Karpas-422 (cell line): ENCODE data around the gene TLE1. TPM values are rescaled to one million over a fixed set of nuclear protein-coding genes. Genes with fewer than 3 reads are reported as not detected.
"Not testable (repeated sequence)": the region's sequence is repeated elsewhere in the genome, so short reads cannot be mapped to it uniquely, and the experiment has no call there.

ENCODE experiments used
- DNase-seq: peaks from one replicate; pipeline ENCODE4 v3.0.0-alpha.2; 2015
- H2AFZ ChIP-seq: fragments of 200-600 bp; sonication (generic); 2 replicates; pipeline ENCODE4 v1.6.1; 2014; ENCODE audit warnings: antibody characterized with exemption, low read length, mixed read lengths
- H3K27ac ChIP-seq: fragments of 200-600 bp; sonication (generic); 2 replicates; pipeline ENCODE4 v1.5.1; 2014; ENCODE audit warnings: mild to moderate bottlenecking, low read length, moderate library complexity
- H3K27me3 ChIP-seq: fragments of 200-600 bp; sonication (generic); 2 replicates; pipeline ENCODE4 v1.6.1; 2014; ENCODE audit warnings: low read length, mixed read lengths
- H3K36me3 ChIP-seq: fragments of 200-600 bp; sonication (generic); 2 replicates; pipeline ENCODE4 v1.6.1; 2014; ENCODE audit warnings: low read length, mixed read lengths; ENCODE audit not compliant: insufficient read depth
- H3K4me1 ChIP-seq: fragments of 200-600 bp; sonication (generic); 2 replicates; pipeline ENCODE4 v1.6.1; 2014; ENCODE audit warnings: mild to moderate bottlenecking, low read length, mixed read lengths
- H3K4me2 ChIP-seq: fragments of 200-600 bp; sonication (generic); 2 replicates; pipeline ENCODE4 v1.6.1; 2014; ENCODE audit warnings: low read length, low read depth, mild to moderate bottlenecking; ENCODE audit not compliant: poor library complexity, severe bottlenecking
- H3K4me3 ChIP-seq: fragments of 200-600 bp; sonication (generic); 2 replicates; pipeline ENCODE4 v1.5.1; 2014; ENCODE audit warnings: mild to moderate bottlenecking, antibody characterized with exemption, low read length, mixed read lengths
- H3K79me2 ChIP-seq: fragments of 200-600 bp; sonication (generic); 2 replicates; pipeline ENCODE4 v1.6.1; 2014; ENCODE audit warnings: mild to moderate bottlenecking, low read length, mixed read lengths
- H3K9ac ChIP-seq: fragments of 200-600 bp; sonication (generic); 2 replicates; pipeline ENCODE4 v1.6.0; 2014; ENCODE audit warnings: low read length
- H3K9me2 ChIP-seq: fragments of 200-600 bp; sonication (generic), shearing (Covaris generic); replicated peaks from 2 replicates; pipeline ENCODE4 v1.6.0; 2014; ENCODE audit warnings: mild to moderate bottlenecking, low read length, moderate library complexity; ENCODE audit not compliant: insufficient read depth
- H3K9me3 ChIP-seq: fragments of 300-700, 200-600 bp; sonication (generic); 2 replicates; pipeline ENCODE4 v1.6.1; 2014; ENCODE audit warnings: low read length, mixed read lengths
- H4K20me1 ChIP-seq: fragments of 200-600 bp; sonication (generic); 2 replicates; pipeline ENCODE4 v1.6.1; 2014; ENCODE audit warnings: mild to moderate bottlenecking, antibody characterized with exemption, low read length, low read depth; ENCODE audit not compliant: insufficient read depth
- total RNA-seq: library from RNA; depleted of rRNA; stranded (reverse); fragments of >200 nt; shearing (Covaris generic); gene quantifications from 2 replicates; pipeline ENCODE4 v1.2.3, GENCODE V29; 2014; ENCODE audit warnings: low replicate concordance

TLE1 gene
- total RNA-seq, 1 experiment from 2014 or later, result not detected

DNA sequence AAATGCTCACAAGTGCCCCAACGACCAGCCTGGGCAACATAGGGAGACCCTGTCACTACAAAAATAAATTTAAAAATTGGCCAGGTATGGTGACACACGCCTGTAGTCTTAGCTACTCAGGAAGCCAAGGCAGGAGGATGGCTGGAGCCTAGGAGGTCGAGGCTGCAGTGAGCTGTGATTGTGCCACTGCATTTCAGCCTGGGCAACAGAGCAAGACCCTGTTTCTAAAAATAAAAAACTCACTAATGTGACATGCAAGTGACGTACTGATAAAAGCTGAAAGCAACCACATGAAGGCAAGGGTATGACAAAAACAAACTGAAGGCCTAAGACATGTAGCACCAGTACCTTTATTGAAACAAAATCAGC is 81.1 kb downstream of the TLE1 start:
- Histone ChIP-seq H3K27me3 (no peaks in the 10 kb centered on the region), H3K27ac (no peak overlapping the region), H3K79me2 (no peaks in the 10 kb centered on the region), H4K20me1 (no peaks in the 10 kb centered on the region), H3K9me3 (peaks cover 15% of the 10 kb centered on the region), H3K4me3 (no peak overlapping the region), H3K9ac (no peak overlapping the region), H3K4me2 (no peak overlapping the region), H2AFZ (no peak overlapping the region), H3K9me2 (no peaks in the 10 kb centered on the region), H3K36me3 (no peaks in the 10 kb centered on the region), H3K4me1 (no peaks in the 10 kb centered on the region)
- no peak for DNase-seq

GRCh38 chr9:81607593-81608288 is 81.6 kb downstream of the TLE1 start:
- no peak for DNase-seq
- Histone ChIP-seq H4K20me1 (no peaks in the 10 kb centered on the region), H3K27me3 (no peaks in the 10 kb centered on the region), H3K9me3 (peaks cover 12% of the 10 kb centered on the region), H3K36me3 (no peaks in the 10 kb centered on the region), H3K4me2 (no peak overlapping the region), H3K4me1 (no peaks in the 10 kb centered on the region), H3K9ac (no peak overlapping the region), H3K79me2 (no peaks in the 10 kb centered on the region), H3K9me2 (no peaks in the 10 kb centered on the region), H2AFZ (no peak overlapping the region), H3K4me3 (no peak overlapping the region), H3K27ac (no peak overlapping the region)

GRCh38 chr9:81606261-81606660 is 83.1 kb downstream of the TLE1 start:
- H4K20me1 ChIP-seq, H3K27ac ChIP-seq, H2AFZ ChIP-seq, H3K9ac ChIP-seq, H3K4me1 ChIP-seq, H3K36me3 ChIP-seq, H3K4me2 ChIP-seq, H3K4me3 ChIP-seq, H3K27me3 ChIP-seq, DNase-seq, H3K9me2 ChIP-seq, H3K79me2 ChIP-seq: not testable (repeated sequence)
- peaks cover 12% of the 10 kb centered on the region for H3K9me3 ChIP-seq

DNA sequence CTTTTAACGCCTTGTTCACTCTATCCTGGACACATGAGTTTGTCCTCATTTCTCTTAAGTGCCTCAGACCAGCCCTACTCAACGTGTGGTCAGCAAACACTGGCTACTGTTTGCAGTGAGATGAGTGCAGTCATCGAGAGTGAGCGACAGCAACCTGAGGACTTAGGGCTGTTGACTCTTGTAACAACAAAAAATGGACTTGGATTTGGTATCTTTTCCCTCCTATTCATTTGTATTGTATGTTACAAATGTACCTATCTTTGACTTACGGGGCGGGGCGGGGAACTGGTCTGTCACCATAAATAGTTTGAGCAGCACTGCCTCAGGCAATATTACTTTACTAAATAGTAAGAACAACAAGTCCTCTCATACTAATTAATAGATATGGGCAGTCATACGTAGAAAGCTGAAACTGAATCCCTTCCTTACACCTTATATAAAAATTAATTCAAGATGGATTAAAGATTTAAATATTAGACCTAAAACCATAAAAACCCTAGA is 84.1 kb downstream of the TLE1 start:
- no peaks in the 10 kb centered on the region for H4K20me1 ChIP-seq
- no peaks in the 10 kb centered on the region for H3K4me1 ChIP-seq
- H3K4me3 ChIP-seq, result no peak overlapping the region
- no peak overlapping the region for H3K4me2 ChIP-seq
- peaks cover 12% of the 10 kb centered on the region for H3K9me3 ChIP-seq
- no peaks in the 10 kb centered on the region for H3K79me2 ChIP-seq
- H3K9ac ChIP-seq, result no peak overlapping the region
- no peaks in the 10 kb centered on the region for H3K27me3 ChIP-seq
- no peak for DNase-seq
- H3K36me3 ChIP-seq, result no peaks in the 10 kb centered on the region
- H3K27ac ChIP-seq, result no peak overlapping the region
- H3K9me2 ChIP-seq, result no peaks in the 10 kb centered on the region
- H2AFZ ChIP-seq, result no peak overlapping the region

GRCh38 chr9:81604306-81605169 is 84.8 kb downstream of the TLE1 start:
- DNase-seq, result no peak
- no peaks in the 10 kb centered on the region for H3K79me2 ChIP-seq
- H3K4me3 ChIP-seq, result no peak overlapping the region
- no peaks in the 10 kb centered on the region for H3K9me2 ChIP-seq
- H3K36me3 ChIP-seq, result no peaks in the 10 kb centered on the region
- no peaks in the 10 kb centered on the region for H3K27me3 ChIP-seq
- no peak overlapping the region for H3K27ac ChIP-seq
- no peaks in the 10 kb centered on the region for H4K20me1 ChIP-seq
- no peak overlapping the region for H3K4me2 ChIP-seq
- no peaks in the 10 kb centered on the region for H3K4me1 ChIP-seq
- no peak overlapping the region for H3K9ac ChIP-seq
- H2AFZ ChIP-seq, result no peak overlapping the region
- H3K9me3 ChIP-seq, result peaks cover 10% of the 10 kb centered on the region; the same call in 1 of the 2 replicates

DNA sequence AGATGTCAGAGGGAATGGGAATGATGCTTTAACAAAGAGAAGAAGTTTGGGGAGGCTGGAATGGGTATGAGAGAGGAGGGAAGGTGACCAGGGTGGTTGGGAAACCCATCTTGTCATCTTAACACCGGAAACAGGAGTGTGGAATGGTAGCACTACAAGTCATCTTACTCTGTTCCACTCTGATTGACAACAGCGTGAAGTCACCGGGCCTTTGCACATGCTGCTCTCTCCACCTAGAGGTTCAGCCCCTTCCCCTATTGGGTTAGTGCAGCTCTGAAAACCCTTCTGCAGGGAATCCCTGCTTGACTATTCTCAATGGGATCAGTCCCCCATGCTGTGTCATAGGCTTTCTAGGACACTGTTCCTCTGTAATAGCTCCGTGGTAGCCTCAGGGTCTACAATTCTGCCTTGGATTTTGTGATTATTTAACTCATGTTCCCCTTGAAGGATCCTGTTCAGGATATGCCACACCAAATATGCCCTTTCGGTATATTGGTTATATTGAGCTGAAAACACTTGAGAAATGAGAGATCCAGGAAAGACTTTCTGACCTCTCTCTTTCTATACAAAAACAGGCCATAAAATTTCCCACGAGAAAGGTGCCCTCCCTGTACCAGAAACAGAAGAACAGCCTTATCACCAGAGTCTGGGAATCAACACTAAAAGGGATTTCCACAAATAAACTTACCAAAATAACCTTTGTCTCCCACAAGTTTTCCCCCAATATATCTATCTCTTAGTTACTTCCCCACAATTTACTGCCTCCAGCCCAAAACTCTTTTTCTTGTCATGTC is 86.3 kb downstream of the TLE1 start:
- H3K79me2 ChIP-seq, result no peaks in the 10 kb centered on the region
- H3K4me3 ChIP-seq, result no peak overlapping the region
- no peaks in the 10 kb centered on the region for H3K4me1 ChIP-seq
- peaks cover 17% of the 10 kb centered on the region; the same call in 1 of the 2 replicates for H3K9me3 ChIP-seq
- no peak for DNase-seq
- H3K4me2 ChIP-seq, result no peak overlapping the region
- no peak overlapping the region for H3K27ac ChIP-seq
- H3K36me3 ChIP-seq, result no peaks in the 10 kb centered on the region
- no peaks in the 10 kb centered on the region for H4K20me1 ChIP-seq
- H2AFZ ChIP-seq, result no peak overlapping the region
- H3K9me2 ChIP-seq, result no peaks in the 10 kb centered on the region
- no peak overlapping the region for H3K9ac ChIP-seq
- no peaks in the 10 kb centered on the region for H3K27me3 ChIP-seq

DNA sequence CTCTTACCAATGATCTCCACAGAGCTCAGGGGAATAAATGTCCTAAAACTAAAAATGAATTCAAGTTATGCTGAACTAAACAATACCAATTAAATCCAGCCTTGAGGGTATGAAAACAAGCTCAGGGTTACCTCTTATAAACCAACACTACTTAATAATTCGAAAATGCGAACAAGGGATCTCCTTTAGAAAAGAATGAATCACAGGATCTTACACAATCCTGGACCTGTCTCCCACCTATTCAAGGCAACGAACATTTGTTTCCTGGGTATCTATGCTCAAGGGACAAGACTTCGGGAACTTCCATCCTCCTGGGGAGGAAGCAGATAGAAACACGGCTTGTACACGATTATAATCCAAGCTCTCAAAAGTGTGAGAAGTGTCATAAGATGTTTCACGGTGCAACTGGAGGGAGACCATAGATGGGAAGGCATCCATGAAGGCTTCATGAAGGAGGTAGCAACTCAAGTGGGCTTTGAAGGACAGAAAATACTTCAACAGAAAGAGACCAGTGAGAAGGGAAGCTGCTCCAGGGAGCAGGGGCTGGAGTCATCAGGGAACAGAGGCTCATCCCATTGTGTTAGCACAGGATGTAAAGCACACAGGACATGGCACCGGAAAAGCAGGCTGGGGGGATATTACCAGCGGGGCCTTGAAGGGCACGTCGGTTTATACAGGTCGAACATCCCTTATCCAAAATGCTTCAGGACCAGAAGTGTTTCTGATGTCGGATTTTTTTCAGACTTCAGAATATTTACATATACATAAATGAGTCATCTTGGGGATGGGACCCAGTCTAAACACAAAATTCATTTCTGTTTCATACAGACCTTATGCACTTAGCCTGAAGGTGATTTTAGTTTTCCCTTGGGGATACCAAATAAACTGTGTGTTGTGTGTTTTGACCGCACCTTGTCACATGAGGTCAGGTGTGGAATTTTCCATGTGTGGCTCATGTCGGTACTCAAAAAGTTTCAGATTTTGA is 87.4 kb downstream of the TLE1 start:
- Histone ChIP-seq H4K20me1 (no peaks in the 10 kb centered on the region), H3K27ac (no peak overlapping the region), H3K79me2 (no peaks in the 10 kb centered on the region), H3K4me3 (no peak overlapping the region), H3K9ac (no peak overlapping the region), H2AFZ (no peak overlapping the region), H3K9me3 (peaks cover 12% of the 10 kb centered on the region; the same call in 1 of the 2 replicates), H3K4me2 (no peak overlapping the region), H3K4me1 (no peaks in the 10 kb centered on the region), H3K27me3 (no peaks in the 10 kb centered on the region), H3K36me3 (no peaks in the 10 kb centered on the region), H3K9me2 (no peaks in the 10 kb centered on the region)
- DNase-seq, result no peak
